IMR-90 (cell line): ENCODE measurements around the gene LAMA5.

Experiments used
- BHLHE40 ChIP-seq: fragments of 150-350 bp; IDR thresholded peaks from 2 replicates; pipeline ENCODE4 v1.6.1; 2016; ENCODE audit warnings: mild to moderate bottlenecking, low read depth, low read length
- CHD1 ChIP-seq: IDR thresholded peaks from 2 replicates; pipeline ENCODE4 v1.6.1; 2012; ENCODE audit warnings: low read depth, low read length, improper control_type of control experiment
- CTCF ChIP-seq: conservative IDR thresholded peaks from 2 replicates; pipeline ENCODE4 v1.5.1; 2012; ENCODE audit warnings: mild to moderate bottlenecking, low read depth, low read length, improper control_type of control experiment
- POLR2A ChIP-seq: IDR thresholded peaks from 2 replicates; pipeline ENCODE4 v1.6.1; 2012; ENCODE audit warnings: mild to moderate bottlenecking, low read depth, low read length
- SMC3 ChIP-seq: fragments of 150-350 bp; IDR thresholded peaks from 2 replicates; pipeline ENCODE4 v1.6.1; 2016; ENCODE audit warnings: low read depth, mild to moderate bottlenecking, antibody characterized with exemption, low read length, moderate library complexity
- TF ChIP-seq, protein P1 (sequence below): fragments of 150-350 bp; IDR thresholded peaks from 2 replicates; pipeline ENCODE4 v1.6.1; 2017; ENCODE audit warnings: mild to moderate bottlenecking, antibody characterized with exemption, low read length, low read depth

DNA sequence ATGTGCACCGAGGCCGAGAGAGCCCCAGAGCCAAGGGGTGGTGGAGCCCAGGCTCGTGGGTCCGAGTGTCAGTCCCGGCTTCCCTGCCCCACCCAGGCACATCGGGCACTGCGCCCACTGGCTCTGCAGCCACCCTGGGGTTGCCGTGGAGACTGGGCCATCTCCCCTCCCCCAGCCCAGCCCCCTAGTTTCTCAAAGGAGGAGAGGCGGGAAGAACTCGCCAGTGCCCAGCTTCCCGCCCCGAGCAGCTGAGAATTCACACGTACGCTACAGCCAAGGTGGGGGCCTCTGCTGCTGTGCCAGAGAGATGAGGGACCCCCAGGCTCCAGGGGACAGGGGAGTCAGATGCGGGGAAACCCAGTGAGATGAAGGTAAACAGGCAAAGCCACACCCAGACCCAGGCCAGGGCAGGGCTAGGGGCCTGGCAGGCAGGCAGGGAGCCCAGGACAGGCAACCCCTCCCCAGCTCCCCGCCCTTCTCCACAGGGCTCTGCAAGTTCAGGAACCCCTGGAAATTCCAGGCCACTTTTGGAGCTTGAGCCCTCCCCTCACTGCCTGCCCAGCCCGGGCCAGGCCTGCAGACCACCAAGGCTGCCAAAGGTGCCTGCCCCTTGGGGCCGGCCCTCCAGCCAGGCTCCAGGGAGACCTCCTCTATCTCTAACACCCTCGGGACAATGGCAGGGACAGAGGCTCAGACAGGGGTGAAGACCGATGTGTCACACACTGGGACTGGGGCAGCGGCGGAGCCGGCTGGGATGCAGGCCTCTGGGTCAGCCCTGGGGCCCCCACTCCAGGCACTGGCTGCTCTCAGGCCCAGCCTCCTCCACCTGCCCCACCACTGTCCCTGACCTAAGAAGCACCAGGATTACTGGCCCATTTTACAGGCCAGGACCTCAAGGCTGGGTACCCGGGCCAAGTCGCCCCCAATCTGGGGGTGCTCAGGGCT lies 6.0 kb downstream of the LAMA5 start:
- TF ChIP-seq CTCF = no peak
- TF ChIP-seq, protein P1, sequence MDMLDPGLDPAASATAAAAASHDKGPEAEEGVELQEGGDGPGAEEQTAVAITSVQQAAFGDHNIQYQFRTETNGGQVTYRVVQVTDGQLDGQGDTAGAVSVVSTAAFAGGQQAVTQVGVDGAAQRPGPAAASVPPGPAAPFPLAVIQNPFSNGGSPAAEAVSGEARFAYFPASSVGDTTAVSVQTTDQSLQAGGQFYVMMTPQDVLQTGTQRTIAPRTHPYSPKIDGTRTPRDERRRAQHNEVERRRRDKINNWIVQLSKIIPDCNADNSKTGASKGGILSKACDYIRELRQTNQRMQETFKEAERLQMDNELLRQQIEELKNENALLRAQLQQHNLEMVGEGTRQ = no peak
- no peak for TF ChIP-seq POLR2A
- no peak for TF ChIP-seq BHLHE40
- no peak for TF ChIP-seq SMC3
- TF ChIP-seq CHD1 = no peak
